Parathyroid adenoma (tissue), 2 donors: Measurements from ENCODE around the gene MYOM3.
"Not testable (repeated sequence)": the region's sequence is repeated elsewhere in the genome, so short reads cannot be mapped to it uniquely, and the experiment has no call there.

Experiments used
- H2AFZ ChIP-seq: fragments of 300-600 bp; sonication (generic); one replicate; pipeline ENCODE4 v1.7.0; 2017; ENCODE audit warnings: antibody characterized with exemption, mild to moderate bottlenecking
- H3K27ac ChIP-seq: fragments of 300-600 bp; sonication (generic); one replicate; pipeline ENCODE4 v1.7.0; 2017
- H3K27me3 ChIP-seq: fragments of 300-600 bp; sonication (generic); one replicate; pipeline ENCODE4 v1.7.0; 2017; ENCODE audit warnings: low read length; ENCODE audit not compliant: control insufficient read depth, insufficient read depth
- H3K36me3 ChIP-seq: fragments of 300-600 bp; sonication (generic); one replicate; pipeline ENCODE4 v1.7.0; 2017; ENCODE audit warnings: low read length; ENCODE audit not compliant: control insufficient read depth, insufficient read depth
- H3K4me1 ChIP-seq: fragments of 300-600 bp; sonication (generic); one replicate; pipeline ENCODE4 v1.7.0; 2017; ENCODE audit warnings: control low read depth
- H3K4me2 ChIP-seq: fragments of 300-600 bp; sonication (generic); one replicate; pipeline ENCODE4 v1.7.0; 2017; ENCODE audit warnings: low read length
- H3K4me3 ChIP-seq: fragments of 300-600 bp; sonication (generic); one replicate; pipeline ENCODE4 v1.7.0; 2017; ENCODE audit warnings: low read depth, low read length
- H3K79me2 ChIP-seq: fragments of 300-600 bp; sonication (generic); one replicate; pipeline ENCODE4 v1.7.0; 2017; ENCODE audit warnings: control low read depth
- H3K9ac ChIP-seq: fragments of 300-600 bp; sonication (generic); one replicate; pipeline ENCODE4 v1.7.0; 2017; ENCODE audit warnings: mild to moderate bottlenecking
- H3K9me3 ChIP-seq: fragments of 300-600 bp; sonication (generic); one replicate; pipeline ENCODE4 v1.7.0; 2017; ENCODE audit warnings: low read length; ENCODE audit not compliant: control insufficient read depth
- TF ChIP-seq, protein P1 (sequence below): fragments of 300-600 bp; sonication (generic); IDR thresholded peaks from one replicate; pipeline ENCODE4 v1.7.0; 2017; ENCODE audit warnings: antibody characterized with exemption, mild to moderate bottlenecking
- donor health status: primary hyperparathyroidism.

MYOM3 gene

GRCh38 chr1:24018611-24019580, 93.0 kb downstream of the MYOM3 start:
- Histone ChIP-seq H3K4me3 (peak overlapping the region; percentile 4), H3K9ac (no peak overlapping the region)

GRCh38 chr1:24015221-24016210, 96.4 kb downstream of the MYOM3 start:
- no peak overlapping the region for H3K9ac ChIP-seq

More at GRCh38 chr1:24018611-24019580, 93.0 kb downstream of the MYOM3 start:
- TF ChIP-seq, protein P1, sequence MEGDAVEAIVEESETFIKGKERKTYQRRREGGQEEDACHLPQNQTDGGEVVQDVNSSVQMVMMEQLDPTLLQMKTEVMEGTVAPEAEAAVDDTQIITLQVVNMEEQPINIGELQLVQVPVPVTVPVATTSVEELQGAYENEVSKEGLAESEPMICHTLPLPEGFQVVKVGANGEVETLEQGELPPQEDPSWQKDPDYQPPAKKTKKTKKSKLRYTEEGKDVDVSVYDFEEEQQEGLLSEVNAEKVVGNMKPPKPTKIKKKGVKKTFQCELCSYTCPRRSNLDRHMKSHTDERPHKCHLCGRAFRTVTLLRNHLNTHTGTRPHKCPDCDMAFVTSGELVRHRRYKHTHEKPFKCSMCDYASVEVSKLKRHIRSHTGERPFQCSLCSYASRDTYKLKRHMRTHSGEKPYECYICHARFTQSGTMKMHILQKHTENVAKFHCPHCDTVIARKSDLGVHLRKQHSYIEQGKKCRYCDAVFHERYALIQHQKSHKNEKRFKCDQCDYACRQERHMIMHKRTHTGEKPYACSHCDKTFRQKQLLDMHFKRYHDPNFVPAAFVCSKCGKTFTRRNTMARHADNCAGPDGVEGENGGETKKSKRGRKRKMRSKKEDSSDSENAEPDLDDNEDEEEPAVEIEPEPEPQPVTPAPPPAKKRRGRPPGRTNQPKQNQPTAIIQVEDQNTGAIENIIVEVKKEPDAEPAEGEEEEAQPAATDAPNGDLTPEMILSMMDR, result no peak
- Histone ChIP-seq H3K36me3 (no peaks in the 10 kb centered on the region), H3K4me2 (peak overlapping the region; percentile 44), H3K27ac (peak overlapping the region; percentile 86), H3K4me1 (no peaks in the 10 kb centered on the region), H2AFZ (peak overlapping the region; percentile 80), H3K79me2 (no peaks in the 10 kb centered on the region), H3K9me3 (no peaks in the 10 kb centered on the region), H3K27me3 (no peaks in the 10 kb centered on the region)

DNA sequence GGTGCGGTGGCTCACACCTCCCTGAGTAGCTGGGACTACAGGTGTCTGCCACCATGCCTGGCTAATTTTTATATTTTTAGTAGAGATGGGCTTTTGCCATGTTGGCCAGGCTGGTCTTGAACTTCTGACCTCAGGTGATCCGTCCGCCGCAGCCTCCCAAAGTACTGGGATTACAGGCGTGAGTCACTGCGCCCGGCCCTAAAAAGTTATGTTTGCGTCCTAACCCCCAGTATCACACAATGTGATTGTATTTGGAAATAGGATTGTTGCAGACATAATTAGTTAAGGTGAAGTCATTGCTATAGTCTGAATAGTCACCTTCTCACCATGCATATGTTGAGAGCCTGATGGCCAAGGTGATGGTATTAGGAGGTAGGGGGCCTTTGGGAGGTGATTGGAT, 99.1 kb downstream of the MYOM3 start:
- H2AFZ ChIP-seq, H3K36me3 ChIP-seq, H3K4me3 ChIP-seq, H3K9me3 ChIP-seq, H3K9ac ChIP-seq, H3K4me1 ChIP-seq, H3K79me2 ChIP-seq, H3K27me3 ChIP-seq, H3K27ac ChIP-seq, H3K4me2 ChIP-seq: not testable (repeated sequence)

More at GRCh38 chr1:24015221-24016210, 96.4 kb downstream of the MYOM3 start:
- Histone ChIP-seq H3K27me3 (no peaks in the 10 kb centered on the region), H3K79me2 (no peaks in the 10 kb centered on the region), H3K9me3 (no peaks in the 10 kb centered on the region), H3K36me3 (no peaks in the 10 kb centered on the region), H3K27ac (no peak overlapping the region), H3K4me2 (no peak overlapping the region), H2AFZ (no peak overlapping the region), H3K4me1 (no peaks in the 10 kb centered on the region), H3K4me3 (no peak overlapping the region)
- TF ChIP-seq, protein P1, result no peak

DNA sequence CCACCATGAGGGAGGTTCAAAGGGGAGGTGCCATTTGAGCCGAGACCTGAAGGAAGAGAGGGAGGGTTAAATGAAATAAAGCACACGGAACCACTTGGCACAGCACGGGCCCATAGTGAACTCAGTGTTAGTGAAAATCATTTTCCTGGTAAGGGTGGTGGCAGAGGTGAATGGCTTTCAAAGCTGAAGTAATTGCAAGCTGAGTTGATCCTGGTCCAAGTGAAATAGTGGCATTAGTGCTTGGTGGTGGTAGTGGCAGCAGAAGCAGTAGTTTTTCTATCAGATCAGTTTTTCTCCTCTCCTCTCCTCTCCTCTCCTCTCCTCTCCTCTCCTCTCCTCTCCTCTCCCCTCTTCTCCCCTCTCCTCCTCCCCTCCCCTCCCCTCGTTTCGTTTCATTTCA, 101.3 kb downstream of the MYOM3 start:
- H3K27ac ChIP-seq, result no peak overlapping the region
- no peaks in the 10 kb centered on the region for H3K36me3 ChIP-seq
- no peak overlapping the region for H3K9ac ChIP-seq
- TF ChIP-seq, protein P1, result no peak
- no peak overlapping the region for H2AFZ ChIP-seq
- H3K27me3 ChIP-seq, result no peaks in the 10 kb centered on the region
- no peak overlapping the region for H3K4me3 ChIP-seq
- H3K4me1 ChIP-seq, result no peaks in the 10 kb centered on the region
- no peaks in the 10 kb centered on the region for H3K79me2 ChIP-seq
- H3K4me2 ChIP-seq, result no peak overlapping the region
- no peaks in the 10 kb centered on the region for H3K9me3 ChIP-seq

GRCh38 chr1:24009406-24009805, 102.5 kb downstream of the MYOM3 start:
- no peak overlapping the region for H2AFZ ChIP-seq
- H3K4me2 ChIP-seq, result no peak overlapping the region
- no peak overlapping the region for H3K9ac ChIP-seq
- no peak overlapping the region for H3K27ac ChIP-seq
- H3K36me3 ChIP-seq, result no peaks in the 10 kb centered on the region
- no peaks in the 10 kb centered on the region for H3K79me2 ChIP-seq
- no peaks in the 10 kb centered on the region for H3K27me3 ChIP-seq
- TF ChIP-seq, protein P1, result no peak
- H3K4me1 ChIP-seq, result no peaks in the 10 kb centered on the region
- H3K9me3 ChIP-seq, result no peaks in the 10 kb centered on the region
- no peak overlapping the region for H3K4me3 ChIP-seq

- H3K79me2 ChIP-seq, H3K27me3 ChIP-seq, H3K27ac ChIP-seq, H3K4me3 ChIP-seq, H3K36me3 ChIP-seq, H3K4me1 ChIP-seq, H3K4me2 ChIP-seq, H3K9ac ChIP-seq, H3K9me3 ChIP-seq, H2AFZ ChIP-seq: not testable (repeated sequence)
These were observed 103.3 kb downstream of the MYOM3 start for GRCh38 chr1:24008574-24009184.
